SK-N-MC (cell line): ENCODE measurements around the gene KLHL14.

Source experiments
- EZH2 ChIP-seq: fragments of 200-600 bp; sonication (generic); IDR thresholded peaks from one replicate; pipeline ENCODE4 v1.6.1; 2017; ENCODE audit warnings: antibody characterized with exemption
- FOXP2 ChIP-seq: optimal IDR thresholded peaks from 2 replicates; pipeline ENCODE3; 2011; ENCODE audit warnings: mild to moderate bottlenecking, moderate library complexity; ENCODE audit not compliant: insufficient read depth; ENCODE audit errors: extremely low read length, control extremely low read depth
- POLR2AphosphoS5 ChIP-seq: IDR thresholded peaks from 2 replicates; pipeline ENCODE4 v1.6.1; 2012; ENCODE audit warnings: mild to moderate bottlenecking, low read depth, low read length, borderline replicate concordance

DNA sequence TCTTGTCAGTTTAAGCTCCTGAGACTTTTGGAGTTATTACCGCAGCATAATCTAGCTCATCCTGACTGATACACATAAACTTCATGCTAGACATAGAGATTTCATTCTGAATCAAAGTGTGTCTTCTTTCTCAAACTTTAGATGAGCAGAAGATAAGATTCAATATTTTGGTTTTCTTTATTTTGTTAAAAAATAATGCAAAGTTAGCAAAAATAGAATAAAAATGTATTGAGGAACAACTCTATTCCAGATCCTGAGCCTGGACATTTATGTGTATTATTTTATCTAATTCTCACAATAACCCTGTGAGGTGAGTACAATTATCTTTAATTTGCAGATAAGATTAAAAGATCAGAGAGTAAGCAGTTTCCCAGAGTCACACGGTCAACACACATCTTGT, 38.4 kb downstream of the KLHL14 start:
- TF ChIP-seq EZH2 (no peak), POLR2AphosphoS5 (no peak), FOXP2 (no peak)
